GM23338 (cell line): Measurements from ENCODE around the gene TSHZ2. TPM values are rescaled to one million over a fixed set of nuclear protein-coding genes. Genes with fewer than 3 reads are reported as not detected.

Source experiments
- ATAC-seq: fragments of 200-7000 bp; cut with Tn5 transposase; 3 replicates; pipeline ENCODE4 v1.9.1; 2020
- DNase-seq: peaks from one replicate; pipeline ENCODE4 v3.0.0-alpha.2; 2015; ENCODE audit warnings: low spot score
- H2AFZ ChIP-seq: fragments of 200-600 bp; sonication (generic); 2 replicates; pipeline ENCODE4 v1.8.0; 2016; ENCODE audit warnings: antibody characterized with exemption, mild to moderate bottlenecking, moderate library complexity
- H3F3A ChIP-seq: fragments of 200-600 bp; sonication (generic); replicated peaks from 2 replicates; pipeline ENCODE4 v1.8.0; 2017; ENCODE audit warnings: antibody characterized with exemption, mixed run types, low read depth
- H3K27ac ChIP-seq: fragments of 200-600 bp; sonication (generic); 2 replicates; pipeline ENCODE4 v1.6.1; 2016; ENCODE audit warnings: low read depth
- H3K27me3 ChIP-seq: fragments of 200-600 bp; sonication (generic); 2 replicates; pipeline ENCODE4 v1.8.0; 2016; ENCODE audit warnings: mild to moderate bottlenecking, mixed run types, moderate library complexity; ENCODE audit not compliant: insufficient read depth
- H3K36me3 ChIP-seq: fragments of 200-600 bp; sonication (generic); 2 replicates; pipeline ENCODE4 v1.8.0; 2016; ENCODE audit warnings: mild to moderate bottlenecking; ENCODE audit not compliant: insufficient read depth
- H3K4me1 ChIP-seq: fragments of 200-600 bp; sonication (generic); 2 replicates; pipeline ENCODE4 v1.8.0; 2016; ENCODE audit warnings: mild to moderate bottlenecking, moderate library complexity; ENCODE audit not compliant: insufficient read depth
- H3K4me2 ChIP-seq: fragments of 200-600 bp; sonication (generic); 2 replicates; pipeline ENCODE4 v1.7.1; 2017; ENCODE audit warnings: mixed run types
- H3K4me3 ChIP-seq: fragments of 200-600 bp; sonication (generic); 2 replicates; pipeline ENCODE4 v1.6.1; 2016; ENCODE audit warnings: mixed run types
- H3K79me2 ChIP-seq: fragments of 200-600 bp; sonication (generic); replicated peaks from 2 replicates; pipeline ENCODE4 v1.8.0; 2017; ENCODE audit warnings: mild to moderate bottlenecking; ENCODE audit not compliant: insufficient read depth
- H3K9me2 ChIP-seq: fragments of 200-600 bp; sonication (generic); 2 replicates; pipeline ENCODE4 v1.8.0; 2017; ENCODE audit not compliant: insufficient read depth
- H4K20me1 ChIP-seq: fragments of 200-600 bp; sonication (generic); replicated peaks from 2 replicates; pipeline ENCODE4 v1.8.0; 2017; ENCODE audit warnings: mild to moderate bottlenecking; ENCODE audit not compliant: insufficient read depth
- H3K27ac Mint-ChIP-seq: 2 replicates; pipeline ENCODE4 v1.8.0; 2020; ENCODE audit warnings: inconsistent platforms, mild to moderate bottlenecking, moderate library complexity, mixed read lengths
- H3K27me3 Mint-ChIP-seq: 3 replicates; pipeline ENCODE4 v1.8.0; 2022; ENCODE audit warnings: low read depth, mild to moderate bottlenecking, moderate library complexity, mixed read lengths, inconsistent platforms; ENCODE audit not compliant: insufficient read depth, poor library complexity
- H3K36me3 Mint-ChIP-seq: 3 replicates; pipeline ENCODE4 v1.8.0; 2021; ENCODE audit warnings: low read depth, mild to moderate bottlenecking, inconsistent platforms, moderate library complexity, mixed read lengths
- H3K4me1 Mint-ChIP-seq: 3 replicates; pipeline ENCODE4 v1.8.0; 2020; ENCODE audit warnings: mild to moderate bottlenecking, inconsistent platforms, mixed read lengths
- H3K4me3 Mint-ChIP-seq: 3 replicates; pipeline ENCODE4 v1.8.0; 2021; ENCODE audit warnings: moderate library complexity, mild to moderate bottlenecking, inconsistent platforms, mixed read lengths
- H3K9me3 Mint-ChIP-seq: 3 replicates; pipeline ENCODE4 v1.8.0; 2020; ENCODE audit warnings: moderate library complexity, mild to moderate bottlenecking, inconsistent platforms, mixed read lengths
- EZH2 ChIP-seq: fragments of 200-600 bp; sonication (generic); IDR thresholded peaks from one replicate; pipeline ENCODE4 v1.8.0; 2017; ENCODE audit warnings: antibody characterized with exemption, mild to moderate bottlenecking, low read depth; ENCODE audit not compliant: unreplicated experiment
- EZH2phosphoT487 ChIP-seq: fragments of 200-600 bp; sonication (generic); IDR thresholded peaks from one replicate; pipeline ENCODE4 v1.8.1; 2018; ENCODE audit warnings: antibody characterized with exemption; ENCODE audit not compliant: unreplicated experiment
- NANOG ChIP-seq: IDR thresholded peaks from 2 replicates; pipeline ENCODE4 v1.6.1; 2016; ENCODE audit warnings: antibody characterized with exemption, borderline replicate concordance
- ZNF114 ChIP-seq: fragments of 250-450 bp; sonication (Bioruptor Pico); IDR thresholded peaks from 2 replicates; pipeline ENCODE4 v1.5.0; 2020; ENCODE audit warnings: mild to moderate bottlenecking, moderate library complexity
- polyA plus RNA-seq: library from polyadenylated mRNA; unstranded; fragments of >200 nt; fragmentation: Nextera tagmentation; extraction: Ambion mirVana; gene quantifications from 2 replicates; pipeline ENCODE4 v1.2.1, GENCODE V29; 2016
- total RNA-seq: library from RNA; depleted of rRNA; stranded (reverse); fragments of >200 nt; shearing (Covaris generic); gene quantifications from 2 replicates; pipeline ENCODE4 v1.2.3, GENCODE V29; 2014
- TF ChIP-seq, protein P1 (sequence below), 2 experiments: fragments of 200-600 bp in 1 of 2; sonication (generic) in 1 of 2; conservative IDR thresholded peaks; 2 replicates each; pipeline versions ENCODE4 v1.5.1 to v1.6.1; 2016 to 2017; ENCODE audit warnings: antibody characterized with exemption in 2 of 2, low read depth in 2 of 2, mild to moderate bottlenecking in 2 of 2, moderate library complexity in 1 of 2
- TF ChIP-seq, protein P2 (sequence below): IDR thresholded peaks from 2 replicates; pipeline ENCODE4 v1.6.1; 2016; ENCODE audit warnings: antibody characterized with exemption

Gene TSHZ2
- total and polyA plus RNA-seq, 2 experiments from 2014 or later: 0.49 to 1.3 TPM

DNA sequence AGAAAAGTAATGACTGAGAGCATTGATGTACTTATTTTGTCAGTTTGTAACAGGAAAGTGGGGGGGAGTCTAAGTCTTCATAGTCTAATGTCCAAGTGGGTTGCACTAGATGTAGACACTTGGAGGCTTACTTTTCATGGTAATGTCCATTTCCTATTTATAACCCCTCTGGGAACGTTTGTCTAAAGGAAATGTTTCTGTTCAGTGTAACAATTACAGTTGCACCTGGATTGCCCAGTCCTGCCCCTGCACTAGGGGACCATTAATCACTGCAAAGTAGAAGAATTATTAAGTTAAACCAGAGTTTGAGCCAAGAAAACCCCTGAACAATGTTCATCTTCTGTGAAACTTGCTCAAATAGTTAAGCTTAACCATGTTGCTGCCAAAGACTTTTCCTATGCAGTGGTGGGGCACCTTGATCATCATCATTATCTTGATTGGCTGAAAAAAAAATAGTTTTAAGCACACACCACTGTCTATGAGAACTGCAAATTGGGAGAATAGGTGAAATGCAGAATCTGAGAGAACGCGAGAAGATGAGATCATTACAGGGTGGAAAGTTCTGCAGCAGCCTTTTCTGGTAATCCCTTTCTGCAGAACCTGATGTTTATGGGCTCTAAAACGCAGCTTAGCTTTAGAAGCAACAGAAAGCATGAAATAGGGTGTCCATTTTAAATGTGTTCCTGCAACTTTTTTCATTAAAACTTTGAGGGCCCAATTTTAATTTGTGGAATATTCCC is 515.5 kb downstream of the TSHZ2 start:
- H3K4me2 ChIP-seq: no peak overlapping the region
- ATAC-seq (no peak), DNase-seq (no peak)
- H3K27me3 ChIP-seq: no peaks in the 10 kb centered on the region
- H3K36me3 Mint-ChIP-seq: no peaks in the 10 kb centered on the region
- no peak overlapping the region for H3K27ac Mint-ChIP-seq
- no peak overlapping the region for H3K4me3 Mint-ChIP-seq
- H3K4me1 Mint-ChIP-seq: peaks cover 10% of the 10 kb centered on the region; the same call in 2 of the 3 replicates
- no peak overlapping the region for H3K27ac ChIP-seq
- H4K20me1 ChIP-seq: no peaks in the 10 kb centered on the region
- H2AFZ ChIP-seq: no peak overlapping the region
- H3K4me3 ChIP-seq: no peak overlapping the region
- H3K4me1 ChIP-seq: peaks cover 5% of the 10 kb centered on the region; the same call in 1 of the 2 replicates
- H3K27me3 Mint-ChIP-seq: peaks cover 1% of the 10 kb centered on the region
- no peaks in the 10 kb centered on the region for H3K79me2 ChIP-seq
- H3K9me2 ChIP-seq: no peaks in the 10 kb centered on the region
- no peaks in the 10 kb centered on the region for H3K9me3 Mint-ChIP-seq
- TF ChIP-seq NANOG (no peak), EZH2phosphoT487 (no peak), ZNF114 (CRISPR knock-in tag) (no peak)
- TF ChIP-seq, protein P1, sequence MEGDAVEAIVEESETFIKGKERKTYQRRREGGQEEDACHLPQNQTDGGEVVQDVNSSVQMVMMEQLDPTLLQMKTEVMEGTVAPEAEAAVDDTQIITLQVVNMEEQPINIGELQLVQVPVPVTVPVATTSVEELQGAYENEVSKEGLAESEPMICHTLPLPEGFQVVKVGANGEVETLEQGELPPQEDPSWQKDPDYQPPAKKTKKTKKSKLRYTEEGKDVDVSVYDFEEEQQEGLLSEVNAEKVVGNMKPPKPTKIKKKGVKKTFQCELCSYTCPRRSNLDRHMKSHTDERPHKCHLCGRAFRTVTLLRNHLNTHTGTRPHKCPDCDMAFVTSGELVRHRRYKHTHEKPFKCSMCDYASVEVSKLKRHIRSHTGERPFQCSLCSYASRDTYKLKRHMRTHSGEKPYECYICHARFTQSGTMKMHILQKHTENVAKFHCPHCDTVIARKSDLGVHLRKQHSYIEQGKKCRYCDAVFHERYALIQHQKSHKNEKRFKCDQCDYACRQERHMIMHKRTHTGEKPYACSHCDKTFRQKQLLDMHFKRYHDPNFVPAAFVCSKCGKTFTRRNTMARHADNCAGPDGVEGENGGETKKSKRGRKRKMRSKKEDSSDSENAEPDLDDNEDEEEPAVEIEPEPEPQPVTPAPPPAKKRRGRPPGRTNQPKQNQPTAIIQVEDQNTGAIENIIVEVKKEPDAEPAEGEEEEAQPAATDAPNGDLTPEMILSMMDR (conservative IDR thresholded peaks at IDR 0.05; ENCODE audit: low read depth in 2 of 2): no peak
- TF ChIP-seq, protein P2, sequence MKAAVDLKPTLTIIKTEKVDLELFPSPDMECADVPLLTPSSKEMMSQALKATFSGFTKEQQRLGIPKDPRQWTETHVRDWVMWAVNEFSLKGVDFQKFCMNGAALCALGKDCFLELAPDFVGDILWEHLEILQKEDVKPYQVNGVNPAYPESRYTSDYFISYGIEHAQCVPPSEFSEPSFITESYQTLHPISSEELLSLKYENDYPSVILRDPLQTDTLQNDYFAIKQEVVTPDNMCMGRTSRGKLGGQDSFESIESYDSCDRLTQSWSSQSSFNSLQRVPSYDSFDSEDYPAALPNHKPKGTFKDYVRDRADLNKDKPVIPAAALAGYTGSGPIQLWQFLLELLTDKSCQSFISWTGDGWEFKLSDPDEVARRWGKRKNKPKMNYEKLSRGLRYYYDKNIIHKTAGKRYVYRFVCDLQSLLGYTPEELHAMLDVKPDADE: no peak
- no peaks in the 10 kb centered on the region for H3F3A ChIP-seq
- H3K36me3 ChIP-seq: no peaks in the 10 kb centered on the region

DNA sequence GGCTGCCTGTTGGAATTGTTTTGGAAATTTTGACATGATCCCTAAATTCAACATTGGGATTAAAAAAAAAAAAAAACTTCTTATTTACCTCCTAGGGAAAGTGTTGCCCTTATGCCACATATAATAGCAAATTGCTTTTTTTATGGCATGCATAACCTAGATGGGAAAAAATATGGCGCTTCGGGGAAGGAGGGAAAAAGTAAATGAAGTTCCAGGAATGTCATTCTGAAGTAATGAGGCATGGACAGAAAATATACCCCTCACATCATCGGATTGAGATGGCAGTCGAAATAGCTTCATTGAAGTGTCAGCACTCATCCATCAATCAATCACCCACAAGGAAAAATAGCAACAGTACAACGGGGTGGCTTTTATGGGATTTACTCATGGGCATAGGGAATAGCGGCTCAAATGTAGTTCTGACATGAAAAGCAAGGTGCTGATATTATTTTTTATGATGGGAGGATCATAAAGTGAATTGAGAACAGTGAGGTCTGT is 516.7 kb downstream of the TSHZ2 start:
- no peaks in the 10 kb centered on the region for H4K20me1 ChIP-seq
- peaks cover 1% of the 10 kb centered on the region for H3K27me3 Mint-ChIP-seq
- H3K4me3 ChIP-seq: no peak overlapping the region
- H3F3A ChIP-seq: no peaks in the 10 kb centered on the region
- DNase-seq (no peak), ATAC-seq (no peak)
- no peak overlapping the region for H3K4me3 Mint-ChIP-seq
- H2AFZ ChIP-seq: no peak overlapping the region
- H3K36me3 Mint-ChIP-seq: no peaks in the 10 kb centered on the region
- no peaks in the 10 kb centered on the region for H3K36me3 ChIP-seq
- H3K4me1 ChIP-seq: peaks cover 5% of the 10 kb centered on the region; the same call in 1 of the 2 replicates
- no peak overlapping the region for H3K4me2 ChIP-seq
- TF ChIP-seq EZH2: no peak
- H3K4me1 Mint-ChIP-seq: peaks cover 10% of the 10 kb centered on the region; the same call in 2 of the 3 replicates
- H3K9me3 Mint-ChIP-seq: no peaks in the 10 kb centered on the region
- no peaks in the 10 kb centered on the region for H3K9me2 ChIP-seq
- no peak overlapping the region for H3K27ac ChIP-seq
- no peak overlapping the region for H3K27ac Mint-ChIP-seq
- no peaks in the 10 kb centered on the region for H3K27me3 ChIP-seq
- no peaks in the 10 kb centered on the region for H3K79me2 ChIP-seq
